Astrocyte of the spinal cord (primary cell): ENCODE measurements around the gene ADRB2.

Source experiments
- DNase-seq: peaks from one replicate; pipeline ENCODE4 v3.0.0; 2011; ENCODE audit warnings: low read depth, low spot score
- H3K4me3 ChIP-seq: 2 replicates; pipeline ENCODE4 v1.5.1; 2011; ENCODE audit warnings: low read depth, mild to moderate bottlenecking, low read length, moderate library complexity
- CTCF ChIP-seq: IDR thresholded peaks from 2 replicates; pipeline ENCODE4 v1.5.1; 2012; ENCODE audit warnings: low read depth, mild to moderate bottlenecking, low read length, inconsistent platforms
- in situ Hi-C: cut with HindIII; loops from 2 replicates; pipeline ENCODE4 v1.10.0; 2017; ENCODE audit warnings: low sequenced_read_pairs

The ADRB2 gene

GRCh38 chr5:148841519-148841918 lies 15.1 kb downstream of the ADRB2 start:
- in situ Hi-C loops, result no loop called here
- no peak for DNase-seq
- no peak for TF ChIP-seq CTCF
- H3K4me3 ChIP-seq, result no peak overlapping the region

GRCh38 chr5:148842161-148842560 lies 15.8 kb downstream of the ADRB2 start:
- no peak overlapping the region for H3K4me3 ChIP-seq
- DNase-seq, result no peak
- TF ChIP-seq CTCF, result no peak
- in situ Hi-C loops, result no loop called here

- DNase-seq, result peak; percentile 36
These were observed 17.3 kb downstream of the ADRB2 start for GRCh38 chr5:148843510-148844318.

GRCh38 chr5:148844433-148845280 lies 18.2 kb downstream of the ADRB2 start:
- in situ Hi-C loops, result no loop called here
- no peak for DNase-seq
- TF ChIP-seq CTCF, result no peak
- H3K4me3 ChIP-seq, result no peak overlapping the region

More at GRCh38 chr5:148843510-148844318, 17.3 kb downstream of the ADRB2 start:
- no peak for TF ChIP-seq CTCF
- in situ Hi-C loops, result no loop called here
- no peak overlapping the region for H3K4me3 ChIP-seq

GRCh38 chr5:148846930-148847329 lies 20.5 kb downstream of the ADRB2 start:
- in situ Hi-C loops, result no loop called here
- no peak for TF ChIP-seq CTCF
- peak; percentile 43 for DNase-seq
- no peak overlapping the region for H3K4me3 ChIP-seq

GRCh38 chr5:148847456-148847855 lies 21.0 kb downstream of the ADRB2 start:
- in situ Hi-C loops, result no loop called here
- no peak for TF ChIP-seq CTCF
- H3K4me3 ChIP-seq, result no peak overlapping the region
- DNase-seq, result no peak
